GM19468 (cell line): Measurements from ENCODE around the gene LYPD6B.
A peak's percentile ranks its signal among the peaks of the same experiment; 100 is the strongest.

ENCODE experiments used
- ATAC-seq: cut with Tn5 transposase; IDR thresholded peaks from one replicate; pipeline ENCODE4 v1.9.1; 2021; ENCODE audit warnings: mild to moderate bottlenecking, moderate library complexity, moderate number of reproducible peaks; ENCODE audit not compliant: unreplicated experiment; ENCODE audit errors: extremely low read depth

Gene LYPD6B

DNA sequence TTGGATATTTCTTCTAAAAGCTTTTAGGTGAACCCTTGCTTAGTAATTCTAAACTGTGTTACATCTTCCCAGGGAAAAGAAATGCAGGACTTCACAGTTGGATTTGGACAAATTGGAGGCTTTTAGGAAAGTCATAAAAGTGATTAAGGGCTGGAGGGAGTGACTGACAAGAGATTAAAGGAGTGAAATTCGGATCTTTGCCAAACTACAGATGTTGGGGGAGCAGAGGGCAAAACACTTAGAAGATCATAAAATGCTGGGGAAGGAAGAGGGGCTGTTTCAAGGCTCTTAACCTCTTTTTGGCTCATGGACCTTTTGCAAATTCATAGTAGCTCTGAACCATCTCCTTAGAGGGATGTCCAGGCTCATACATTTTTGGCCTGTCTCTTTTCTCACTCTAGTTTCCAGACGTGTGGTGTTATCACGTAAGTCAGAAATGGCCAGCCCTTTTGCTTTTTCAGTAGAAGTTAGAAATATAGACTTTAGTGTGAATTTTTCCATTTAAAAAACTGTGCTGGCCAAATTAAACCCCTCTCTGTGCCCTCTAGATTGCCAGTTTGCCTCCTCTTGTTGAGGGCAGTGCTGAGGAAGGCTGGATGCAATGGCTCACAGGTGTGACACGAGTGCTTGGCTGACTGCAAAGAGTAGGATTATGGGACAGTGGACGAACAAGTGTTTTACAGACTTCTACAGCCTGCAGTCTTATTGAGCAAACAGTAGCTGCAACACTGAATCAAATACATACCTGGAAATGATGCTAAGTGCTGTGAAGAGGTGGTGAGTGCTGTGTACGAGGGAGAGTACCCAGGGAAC, 109.9 kb downstream of the LYPD6B start:
- no peak for ATAC-seq

- no peak for ATAC-seq
Observed at GRCh38 chr2:149149007-149149297, 110.5 kb downstream of the LYPD6B start.

GRCh38 chr2:149152469-149152953, 114.0 kb downstream of the LYPD6B start:
- ATAC-seq = no peak

DNA sequence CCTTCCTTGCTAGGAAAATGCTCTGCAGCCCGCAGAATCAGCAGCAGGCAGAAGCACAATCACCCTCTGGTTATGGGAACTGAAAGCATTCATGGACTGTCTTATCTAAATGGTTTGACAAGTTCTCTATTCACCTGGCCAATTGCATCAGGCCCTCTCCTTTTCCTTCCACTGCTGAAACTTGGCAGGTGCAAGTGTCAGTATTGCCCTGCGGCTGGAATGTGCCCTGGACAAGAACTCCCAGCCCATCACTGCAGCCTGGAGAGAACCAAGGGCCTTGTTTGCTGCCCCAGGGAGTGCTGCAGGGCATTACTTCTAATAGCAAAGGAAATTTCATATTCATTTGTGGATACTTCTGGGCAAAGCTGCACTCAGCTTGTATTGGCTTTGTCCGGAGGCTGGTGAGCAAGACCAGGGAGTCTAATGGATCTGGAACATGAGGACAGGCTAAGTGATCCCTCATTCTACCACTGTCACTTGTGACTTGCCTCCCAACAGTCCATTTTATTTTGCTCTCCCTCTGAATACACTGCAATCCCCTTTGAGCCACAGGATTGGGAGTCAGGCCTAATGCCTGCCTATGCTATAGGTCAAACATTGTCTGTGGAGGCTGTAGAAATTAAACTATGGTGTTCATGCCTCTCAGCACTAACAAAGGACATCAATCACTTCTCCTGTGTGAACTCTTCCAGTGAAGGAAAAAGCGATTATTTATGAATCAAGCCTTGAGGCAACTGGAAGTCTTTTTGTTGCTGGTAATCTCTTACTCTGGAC, 116.9 kb downstream of the LYPD6B start:
- ATAC-seq = no peak

DNA sequence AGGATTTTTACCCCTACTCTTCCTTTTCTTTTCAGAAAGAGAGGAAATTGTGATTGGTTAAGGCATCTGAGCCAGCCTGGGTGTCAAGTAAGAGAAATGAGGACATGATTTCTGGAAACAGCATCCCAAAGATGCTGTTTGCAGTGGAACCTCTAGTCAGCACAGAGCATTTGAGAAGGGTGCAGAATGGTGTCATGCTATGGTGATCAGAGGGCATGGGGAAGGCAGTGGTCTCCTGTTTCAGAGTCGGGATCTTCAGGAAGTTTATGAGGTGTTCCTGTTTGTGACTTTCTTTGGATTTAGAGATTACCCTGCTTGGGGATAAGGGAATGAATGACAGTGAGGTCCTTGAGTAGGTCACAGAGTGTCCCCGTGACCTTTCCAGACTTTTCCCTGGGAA, 117.5 kb downstream of the LYPD6B start:
- no peak for ATAC-seq

GRCh38 chr2:149156971-149157740, 118.7 kb downstream of the LYPD6B start:
- ATAC-seq = no peak

DNA sequence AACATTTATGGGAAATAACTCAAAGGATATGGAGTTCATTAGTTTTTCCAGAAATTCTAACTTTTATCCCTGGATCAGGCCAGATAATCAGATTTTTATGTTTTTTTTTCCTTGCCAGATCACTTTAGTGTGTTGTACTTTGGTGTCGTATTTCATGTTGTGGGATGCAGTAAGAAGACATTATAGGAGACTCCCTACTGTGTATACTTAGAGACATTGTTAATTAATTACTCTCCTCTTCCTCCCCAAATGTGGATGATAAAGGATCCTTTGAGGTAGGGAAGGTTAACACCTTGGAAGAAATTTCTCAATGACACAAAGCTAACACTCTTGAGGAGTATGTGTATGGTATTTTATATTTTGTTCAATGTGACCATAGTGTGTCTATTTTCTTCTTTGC, 120.5 kb downstream of the LYPD6B start:
- no peak for ATAC-seq

GRCh38 chr2:149160195-149160594, 121.7 kb downstream of the LYPD6B start:
- ATAC-seq = no peak

GRCh38 chr2:149160701-149161217, 122.3 kb downstream of the LYPD6B start:
- ATAC-seq = peak; percentile 95

DNA sequence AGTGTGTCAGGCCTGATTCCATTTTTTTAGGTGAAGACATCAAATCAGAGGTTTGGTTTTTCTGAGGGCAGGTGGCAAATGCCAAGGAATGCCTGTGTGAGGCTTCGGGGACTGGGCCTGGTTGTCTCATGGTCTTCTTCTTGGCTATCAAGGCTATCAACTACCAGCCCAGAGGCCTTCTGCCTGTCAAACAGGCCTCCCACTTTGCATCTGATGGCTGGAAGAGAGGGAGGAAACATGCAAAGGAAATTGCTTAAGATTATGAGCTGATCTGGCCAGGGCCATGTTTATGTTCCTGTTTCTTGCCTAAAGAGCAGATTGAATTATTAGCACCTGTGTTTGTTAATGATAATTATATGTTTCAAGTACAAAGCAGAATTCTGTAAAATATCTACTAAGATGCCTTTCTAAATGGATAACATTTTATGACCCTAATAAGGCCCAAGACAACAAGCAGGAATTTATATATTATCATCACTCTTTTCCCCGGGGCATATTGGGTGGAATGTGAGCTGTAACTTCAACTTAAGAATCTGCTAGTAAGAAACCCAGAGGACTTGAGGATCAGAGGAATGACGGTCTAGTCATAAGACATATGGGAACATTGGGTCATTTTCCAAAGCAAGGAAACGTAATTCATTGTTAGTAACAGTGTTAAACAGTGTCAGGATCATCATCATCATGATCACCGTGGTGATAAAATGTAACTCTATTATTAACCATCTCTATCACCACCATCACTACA, 123.2 kb downstream of the LYPD6B start:
- no peak for ATAC-seq

DNA sequence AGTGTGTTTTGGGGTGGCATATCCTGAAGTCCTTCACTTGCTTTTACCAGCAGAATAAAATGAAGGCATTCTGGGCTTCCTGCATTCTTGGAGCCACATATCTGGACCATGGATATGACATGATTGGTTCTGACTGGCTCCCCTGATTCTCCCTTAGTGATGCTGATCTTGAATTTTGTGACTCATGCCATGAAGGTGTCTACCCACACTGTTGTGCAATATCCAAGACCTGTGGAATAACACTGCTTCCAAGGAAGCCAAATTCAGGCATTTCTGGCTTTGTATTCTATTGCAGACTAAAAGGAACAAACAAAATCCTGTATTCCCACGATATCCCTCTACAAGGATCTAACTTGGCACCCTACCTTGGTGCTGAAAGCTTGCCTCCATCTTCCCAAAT, 125.8 kb downstream of the LYPD6B start:
- no peak for ATAC-seq

GRCh38 chr2:149164827-149165226, 126.3 kb downstream of the LYPD6B start:
- no peak for ATAC-seq

GRCh38 chr2:149167001-149167780, 128.7 kb downstream of the LYPD6B start:
- peak; percentile 90 for ATAC-seq

GRCh38 chr2:149167941-149168340, 129.4 kb downstream of the LYPD6B start:
- no peak for ATAC-seq

DNA sequence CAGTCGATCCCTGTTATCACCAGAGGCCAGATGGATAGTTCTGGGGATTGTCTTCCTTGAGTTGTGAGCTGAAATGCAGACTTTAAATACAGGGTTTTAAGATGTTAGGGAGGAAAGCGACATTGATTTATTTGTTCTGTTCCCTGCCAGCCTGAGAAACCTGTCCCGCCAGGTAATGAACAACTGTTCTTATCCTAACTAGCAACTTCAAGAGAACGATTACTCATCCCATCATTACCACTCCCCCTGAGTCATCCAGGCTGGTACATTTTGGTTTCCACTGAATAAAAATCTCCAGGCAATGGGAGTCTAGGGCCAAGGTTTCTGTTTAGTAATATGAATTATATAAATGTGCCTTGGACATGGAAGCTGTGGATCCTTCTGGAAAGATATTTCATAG, 131.2 kb downstream of the LYPD6B start:
- no peak for ATAC-seq

- no peak for ATAC-seq
Observed at GRCh38 chr2:149170156-149170555, 131.7 kb downstream of the LYPD6B start.

- no peak for ATAC-seq
Observed at GRCh38 chr2:149170911-149171310, 132.4 kb downstream of the LYPD6B start.

GRCh38 chr2:149173220-149173619, 134.7 kb downstream of the LYPD6B start:
- no peak for ATAC-seq

DNA sequence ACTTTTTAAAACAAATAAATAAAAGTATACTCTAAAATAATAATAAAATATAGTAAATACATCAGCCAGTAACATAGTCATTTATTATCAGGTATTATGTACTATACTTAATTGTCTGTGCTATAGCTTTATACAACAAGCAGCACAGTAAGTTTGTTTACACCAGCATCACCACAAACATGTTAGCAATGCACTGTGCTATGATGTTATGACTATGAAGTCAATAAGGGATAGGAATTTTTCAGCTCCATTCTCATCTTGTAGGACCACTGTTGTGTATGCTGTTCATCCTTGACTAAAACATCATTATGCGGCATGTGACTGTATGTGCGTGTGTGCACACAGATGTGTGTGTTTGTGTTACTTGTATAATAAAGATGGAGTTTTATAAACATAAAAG, 137.5 kb downstream of the LYPD6B start:
- ATAC-seq = no peak
